HepG2 (cell line): Measurements from ENCODE around the gene ARMC2. TPM values are rescaled to one million over a fixed set of nuclear protein-coding genes. Genes with fewer than 3 reads are reported as not detected.

Experiments used
- ATAC-seq: fragments of 200-7000 bp; cut with Tn5 transposase; 3 replicates; pipeline ENCODE4 v1.9.1; 2020; ENCODE audit warnings: mild to moderate bottlenecking, moderate library complexity
- BruUV-seq: library from RNA; stranded (reverse); fragments of 400-500 nt; replicated peaks from 2 replicates; lab custom pipeline; 2021; lab: Mats Ljungman, UMichigan
- CTCF ChIA-PET: fragments of 300-600 bp; formaldehyde crosslinking; extraction: SDS; loops from one replicate; lab custom pipeline; 2021; ENCODE audit warnings: low total read pairs, inconsistent platforms, low intra/inter-chr PET ratio; lab: Yijun Ruan, JAX
- POLR2A ChIA-PET: fragments of 350-600 bp; sonication (Branson Sonifier 250); formaldehyde crosslinking; loops from one replicate; lab custom pipeline; 2020; ENCODE audit warnings: antibody characterized with exemption, inconsistent platforms; lab: Yijun Ruan, JAX
- DNase-seq: peaks from one replicate; pipeline ENCODE4 v3.0.0-alpha.2; 2015; ENCODE audit warnings: low spot score
- FAIRE-seq: peaks from 3 replicates; lab custom pipeline; 2011; peaks lifted over from hg19 to GRCh38; lab: Jason Lieb, UNC
- H2AFZ ChIP-seq: one replicate; pipeline ENCODE4 v1.6.1; 2011; ENCODE audit warnings: low read length, inconsistent platforms
- H3K27ac ChIP-seq: fragments of 300-600 bp; 3 replicates; pipeline ENCODE4 v1.8.0; 2011; ENCODE audit warnings: mixed run types, mild to moderate bottlenecking, mixed read lengths, low read length, inconsistent platforms; ENCODE audit not compliant: insufficient read depth; ENCODE audit errors: extremely low read length
- H3K27me3 ChIP-seq, 2 experiments: fragments of 200-600 bp in 1 of 2; 2 replicates in 1 of 2; 3 replicates in 1 of 2; pipeline versions ENCODE4 v1.6.0 to v1.8.0; 2011; ENCODE audit warnings: low read length in 2 of 2, mild to moderate bottlenecking in 2 of 2, moderate library complexity in 2 of 2, inconsistent platforms in 1 of 2; ENCODE audit not compliant: insufficient read depth in 2 of 2, control insufficient read depth in 1 of 2
- H3K36me3 ChIP-seq, 2 experiments: fragments of 200-600 bp in 1 of 2; replicated peaks in 1 of 2; 2 replicates in 1 of 2; 3 replicates in 1 of 2; pipeline versions ENCODE4 v1.5.1 to v1.8.0; 2011; ENCODE audit warnings: low read length in 2 of 2, inconsistent platforms in 1 of 2; ENCODE audit not compliant: insufficient read depth in 2 of 2, control insufficient read depth in 1 of 2
- H3K4me1 ChIP-seq: 2 replicates; pipeline ENCODE4 v1.5.1; 2012; ENCODE audit warnings: low read length, inconsistent platforms; ENCODE audit not compliant: insufficient read depth
- H3K4me2 ChIP-seq: 2 replicates; pipeline ENCODE4 v1.6.0; 2011; ENCODE audit warnings: low read depth, low read length, inconsistent platforms
- H3K4me3 ChIP-seq, 3 experiments: fragments of 200-600 bp in 1 of 3; sonication (generic), shearing (Covaris generic) in 1 of 3; replicated peaks in 1 of 3; 2 replicates each; pipeline ENCODE4 v1.5.1; 2011 to 2016; ENCODE audit warnings: low read length in 3 of 3, inconsistent platforms in 2 of 3, low read depth in 2 of 3, mild to moderate bottlenecking in 2 of 3, control low read depth in 1 of 3, mixed read lengths in 1 of 3; ENCODE audit not compliant: insufficient read depth in 1 of 3
- H3K79me2 ChIP-seq: one replicate; pipeline ENCODE4 v1.6.1; 2011; ENCODE audit warnings: low read length, inconsistent platforms; ENCODE audit not compliant: insufficient read depth
- H3K9ac ChIP-seq: 2 replicates; pipeline ENCODE4 v1.6.0; 2011; ENCODE audit warnings: mild to moderate bottlenecking, low read depth, low read length, inconsistent platforms; ENCODE audit not compliant: insufficient read depth
- H3K9me3 ChIP-seq: 2 replicates; pipeline ENCODE4 v1.5.1; 2012; ENCODE audit warnings: mild to moderate bottlenecking, low read length
- H4K20me1 ChIP-seq: 2 replicates; pipeline ENCODE4 v1.6.0; 2011; ENCODE audit warnings: inconsistent platforms, mild to moderate bottlenecking, low read length, moderate library complexity; ENCODE audit not compliant: insufficient read depth
- BORCS8-MEF2B ChIP-seq: sonication (generic); formaldehyde crosslinking; IDR thresholded peaks from 2 replicates; pipeline ENCODE4 v1.8.0; 2022; ENCODE audit warnings: mild to moderate bottlenecking, missing genetic modification reagents
- ESRRA ChIP-seq: sonication (generic); formaldehyde crosslinking; IDR thresholded peaks from 2 replicates; pipeline ENCODE4 v1.5.1; 2020; ENCODE audit warnings: mild to moderate bottlenecking, low read depth, missing genetic modification reagents
- REL ChIP-seq: sonication (generic); formaldehyde crosslinking; conservative IDR thresholded peaks from 2 replicates; pipeline ENCODE4 v1.8.0; 2022; ENCODE audit warnings: mild to moderate bottlenecking, missing genetic modification reagents, moderate library complexity
- REPIN1 ChIP-seq: sonication (generic); formaldehyde crosslinking; IDR thresholded peaks from 2 replicates; pipeline ENCODE4 v1.8.0; 2022; ENCODE audit warnings: missing genetic modification reagents, low read depth, mild to moderate bottlenecking, borderline replicate concordance
- RFXANK ChIP-seq: IDR thresholded peaks from 2 replicates; pipeline ENCODE4 v1.6.1; 2016
- SAFB2 ChIP-seq: sonication (generic); formaldehyde crosslinking; IDR thresholded peaks from 2 replicates; pipeline ENCODE4 v1.5.1; 2020; ENCODE audit warnings: missing genetic modification reagents, low read depth, mild to moderate bottlenecking, borderline replicate concordance
- SALL1 ChIP-seq: sonication (generic); formaldehyde crosslinking; IDR thresholded peaks from 2 replicates; pipeline ENCODE4 v1.8.0; 2022; ENCODE audit warnings: mild to moderate bottlenecking, missing genetic modification reagents
- SMARCC2 ChIP-seq: fragments of 450-650 bp; IDR thresholded peaks from 2 replicates; pipeline ENCODE4 v1.6.1; 2017; ENCODE audit warnings: antibody characterized with exemption, mild to moderate bottlenecking
- SMC3 ChIP-seq: IDR thresholded peaks from 2 replicates; pipeline ENCODE4 v1.6.1; 2011; ENCODE audit warnings: low read length, improper control_type of control experiment
- YY1 ChIP-seq: IDR thresholded peaks from 2 replicates; pipeline ENCODE4 v1.6.1; 2011; ENCODE audit warnings: low read length, low read depth, moderate library complexity, mild to moderate bottlenecking; ENCODE audit not compliant: insufficient read depth, insufficient replicate concordance
- ZMYM4 ChIP-seq: sonication (generic); formaldehyde crosslinking; IDR thresholded peaks from 2 replicates; pipeline ENCODE4 v1.8.1; 2023; ENCODE audit warnings: mild to moderate bottlenecking, missing genetic modification reagents
- ZNF12 ChIP-seq: sonication (generic); formaldehyde crosslinking; IDR thresholded peaks from 2 replicates; pipeline ENCODE4 v1.5.0; 2020; ENCODE audit warnings: missing genetic modification reagents
- ZNF17 ChIP-seq: sonication (generic); formaldehyde crosslinking; IDR thresholded peaks from 2 replicates; pipeline ENCODE4 v1.5.0; 2020; ENCODE audit warnings: mild to moderate bottlenecking, missing genetic modification reagents
- ZNF354B ChIP-seq: sonication (generic); formaldehyde crosslinking; IDR thresholded peaks from 2 replicates; pipeline ENCODE4 v1.8.0; 2022; ENCODE audit warnings: mild to moderate bottlenecking, missing genetic modification reagents
- ZNF576 ChIP-seq: sonication (generic); formaldehyde crosslinking; IDR thresholded peaks from 2 replicates; pipeline ENCODE4 v1.4.0; 2020; ENCODE audit warnings: mild to moderate bottlenecking, missing genetic modification reagents
- ZNF629 ChIP-seq: sonication (generic); formaldehyde crosslinking; conservative IDR thresholded peaks from 2 replicates; pipeline ENCODE4 v1.5.0; 2020; ENCODE audit warnings: missing genetic modification reagents
- WGBS: methylation state at CpG from one replicate; pipeline ENCODE4 v1.1.6; 2017; ENCODE audit warnings: low lambda C conversion rate; 5-methylcytosine and 5-hydroxymethylcytosine counted together
- in situ Hi-C: cut with HindIII; loops from 2 replicates; pipeline ENCODE4 v1.10.0; 2017; ENCODE audit warnings: low pct_unique_long_range_greater_than_20kb; ENCODE audit not compliant: extremely low pct_ligation_motif_present
- intact Hi-C: fragments of 100-400 bp; cut with micrococcal nuclease; formaldehyde crosslinking; loops from one replicate; pipeline ENCODE4 v1.10.0; 2022; ENCODE audit not compliant: unreplicated experiment
- polyA plus RNA-seq, 8 experiments: library from polyadenylated mRNA; depleted of rRNA in 3 of 8; stranded (reverse) in 7 of 8; unstranded in 1 of 8; fragments of >200 nt; fragmentation: Illumina TruSeq in 4 of 8; extraction: Trizol in 4 of 8; gene quantifications; 2 replicates each; pipeline versions ENCODE4 v1.2.1 to v1.2.3, GENCODE V29; 2011 to 2016; ENCODE audit warnings: low read depth in 4 of 8, missing spikeins in 1 of 8, mixed read lengths in 1 of 8; ENCODE audit not compliant: insufficient read depth in 1 of 8
- total RNA-seq, 5 experiments: library from RNA; depleted of rRNA; stranded (reverse); fragments of >200 nt; fragmentation: Illumina TruSeq; extraction: Trizol; gene quantifications; 2 replicates each; pipeline ENCODE4 v1.2.3, GENCODE V29; 2016; ENCODE audit warnings: low read depth in 1 of 5
- TF ChIP-seq, protein P1 (sequence below): sonication (generic); formaldehyde crosslinking; IDR thresholded peaks from 2 replicates; pipeline ENCODE4 v1.8.0; 2023; ENCODE audit warnings: mild to moderate bottlenecking, missing genetic modification reagents
- TF ChIP-seq, protein P2 (sequence below): sonication (generic); formaldehyde crosslinking; IDR thresholded peaks from 2 replicates; pipeline ENCODE4 v1.5.0; 2020; ENCODE audit warnings: mild to moderate bottlenecking, missing genetic modification reagents, moderate library complexity
- TF ChIP-seq, protein P3 (sequence below): IDR thresholded peaks from 2 replicates; pipeline ENCODE4 v1.6.1; 2018; ENCODE audit warnings: missing genetic modification reagents

The ARMC2 gene
- total and polyA plus RNA-seq, 2 of the 13 experiments (the other 11 are each of a cell fraction or from before 2014, with no cell fraction given), result 1.4 to 3.2 TPM

GRCh38 chr6:108835218-108835850, 12.9 kb upstream of the ARMC2 start:
- Histone ChIP-seq H3K4me1 (peaks cover 9% of the 10 kb centered on the region; the same call in 1 of the 2 replicates), H3K4me3 (no peak overlapping the region), H3K9ac (no peak overlapping the region), H3K27me3 (peaks cover 2 to 19% of the 10 kb centered on the region in 2 experiments; a peak in 4 of 5 replicates), H2AFZ (no peak overlapping the region), H3K4me2 (no peak overlapping the region), H4K20me1 (no peaks in the 10 kb centered on the region), H3K27ac (no peak overlapping the region), H3K36me3 (no peaks in the 10 kb centered on the region), H3K79me2 (no peaks in the 10 kb centered on the region), H3K9me3 (no peaks in the 10 kb centered on the region)
- in situ Hi-C loops (loop anchor here (5.0 kb wide), 1 partner anchor 293 kb away; no protein-coding TSS in a partner anchor), intact Hi-C loops (loop anchor here (1.0 to 5.0 kb wide), 6 partner anchors 53 to 293 kb away; no protein-coding TSS in a partner anchor)
- ChIA-PET CTCF (interaction anchor here (1.5 to 3.3 kb wide), 3 partner anchors 58 to 293 kb away, joined by 3 to 60 read pairs (median 5); no protein-coding TSS in a partner anchor), POLR2A (no interaction called here)
- no TSS peak for BruUV-seq
- WGBS, result 24% methylated on average over 4 of the region's 4 CpGs
- ATAC-seq (peak; percentile 96), FAIRE-seq (peak; percentile 80), DNase-seq (peak; percentile 60)
- TF ChIP-seq SMARCC2, result no peak
- TF ChIP-seq, protein P1, sequence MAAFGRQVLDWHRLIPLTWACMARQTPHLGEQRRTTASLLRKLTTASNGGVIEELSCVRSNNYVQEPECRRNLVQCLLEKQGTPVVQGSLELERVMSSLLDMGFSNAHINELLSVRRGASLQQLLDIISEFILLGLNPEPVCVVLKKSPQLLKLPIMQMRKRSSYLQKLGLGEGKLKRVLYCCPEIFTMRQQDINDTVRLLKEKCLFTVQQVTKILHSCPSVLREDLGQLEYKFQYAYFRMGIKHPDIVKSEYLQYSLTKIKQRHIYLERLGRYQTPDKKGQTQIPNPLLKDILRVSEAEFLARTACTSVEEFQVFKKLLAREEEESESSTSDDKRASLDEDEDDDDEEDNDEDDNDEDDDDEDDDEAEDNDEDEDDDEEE (CRISPR knock-in tag), result no peak
- TF ChIP-seq YY1, result peak; percentile 71
- TF ChIP-seq SALL1, result peak; percentile 55; the same call in 1 of the 2 replicates
- TF ChIP-seq SAFB2 (CRISPR knock-in tag), result no peak
- TF ChIP-seq SMC3, result peak; percentile 94
- no peak for TF ChIP-seq ZNF17
- TF ChIP-seq, protein P2, sequence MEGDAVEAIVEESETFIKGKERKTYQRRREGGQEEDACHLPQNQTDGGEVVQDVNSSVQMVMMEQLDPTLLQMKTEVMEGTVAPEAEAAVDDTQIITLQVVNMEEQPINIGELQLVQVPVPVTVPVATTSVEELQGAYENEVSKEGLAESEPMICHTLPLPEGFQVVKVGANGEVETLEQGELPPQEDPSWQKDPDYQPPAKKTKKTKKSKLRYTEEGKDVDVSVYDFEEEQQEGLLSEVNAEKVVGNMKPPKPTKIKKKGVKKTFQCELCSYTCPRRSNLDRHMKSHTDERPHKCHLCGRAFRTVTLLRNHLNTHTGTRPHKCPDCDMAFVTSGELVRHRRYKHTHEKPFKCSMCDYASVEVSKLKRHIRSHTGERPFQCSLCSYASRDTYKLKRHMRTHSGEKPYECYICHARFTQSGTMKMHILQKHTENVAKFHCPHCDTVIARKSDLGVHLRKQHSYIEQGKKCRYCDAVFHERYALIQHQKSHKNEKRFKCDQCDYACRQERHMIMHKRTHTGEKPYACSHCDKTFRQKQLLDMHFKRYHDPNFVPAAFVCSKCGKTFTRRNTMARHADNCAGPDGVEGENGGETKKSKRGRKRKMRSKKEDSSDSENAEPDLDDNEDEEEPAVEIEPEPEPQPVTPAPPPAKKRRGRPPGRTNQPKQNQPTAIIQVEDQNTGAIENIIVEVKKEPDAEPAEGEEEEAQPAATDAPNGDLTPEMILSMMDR (CRISPR knock-in tag), result peak; percentile 95
- TF ChIP-seq ZNF576 (CRISPR knock-in tag), result no peak
- 0 out of 2 replicates have a peak, but pooled peaks have one; percentile 26 for TF ChIP-seq REL (CRISPR knock-in tag)
- TF ChIP-seq ZNF12 (CRISPR knock-in tag), result no peak
- TF ChIP-seq ZMYM4 (CRISPR knock-in tag), result 0 out of 2 replicates have a peak, but pooled peaks have one; percentile 15
- TF ChIP-seq ZNF629 (CRISPR knock-in tag), result no peak
- no peak for TF ChIP-seq BORCS8-MEF2B (CRISPR knock-in tag)
- TF ChIP-seq, protein P3, sequence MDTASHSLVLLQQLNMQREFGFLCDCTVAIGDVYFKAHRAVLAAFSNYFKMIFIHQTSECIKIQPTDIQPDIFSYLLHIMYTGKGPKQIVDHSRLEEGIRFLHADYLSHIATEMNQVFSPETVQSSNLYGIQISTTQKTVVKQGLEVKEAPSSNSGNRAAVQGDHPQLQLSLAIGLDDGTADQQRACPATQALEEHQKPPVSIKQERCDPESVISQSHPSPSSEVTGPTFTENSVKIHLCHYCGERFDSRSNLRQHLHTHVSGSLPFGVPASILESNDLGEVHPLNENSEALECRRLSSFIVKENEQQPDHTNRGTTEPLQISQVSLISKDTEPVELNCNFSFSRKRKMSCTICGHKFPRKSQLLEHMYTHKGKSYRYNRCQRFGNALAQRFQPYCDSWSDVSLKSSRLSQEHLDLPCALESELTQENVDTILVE (CRISPR knock-in tag), result no peak
- TF ChIP-seq ESRRA, result peak; percentile 57; the same call in 1 of the 2 replicates
- TF ChIP-seq ZNF354B (CRISPR knock-in tag), result no peak
- TF ChIP-seq RFXANK, result no peak
- 0 out of 2 replicates have a peak, but pooled peaks have one; percentile 24 for TF ChIP-seq REPIN1 (CRISPR knock-in tag)
